B cell (primary cell): ENCODE results near the gene POMGNT1. TPM values are rescaled to one million over a fixed set of nuclear protein-coding genes. Genes with fewer than 3 reads are reported as not detected.

Experiments
- ATAC-seq: fragments of 200-7000 bp; cut with Tn5 transposase; one replicate; pipeline ENCODE4 v1.10.0; 2021; ENCODE audit warnings: low read depth, mild to moderate bottlenecking, moderate number of reproducible peaks, moderate library complexity
- CTCF ChIA-PET: fragments of 350-600 bp; sonication (Branson Sonifier 250); formaldehyde crosslinking; loops from one replicate; lab custom pipeline; 2021; ENCODE audit warnings: antibody characterized with exemption, inconsistent platforms; lab: Charles Lee
- POLR2A ChIA-PET: fragments of 350-600 bp; sonication (Branson Sonifier 250); formaldehyde crosslinking; loops from one replicate; lab custom pipeline; 2021; ENCODE audit warnings: antibody characterized with exemption; lab: Charles Lee
- DNase-seq: peaks from one replicate; pipeline ENCODE4 v3.0.0; 2013
- H2AFZ ChIP-seq: 2 replicates; pipeline ENCODE4 v1.6.1; 2012; ENCODE audit warnings: mild to moderate bottlenecking, low read depth, low read length; ENCODE audit not compliant: insufficient read depth, poor library complexity, severe bottlenecking
- H3K27ac ChIP-seq, 2 donors: 1 replicate in 1 of 2; 2 replicates in 1 of 2; pipeline ENCODE4 v1.5.1; 2012 to 2013; ENCODE audit warnings: low read length in 2 of 2, mild to moderate bottlenecking in 2 of 2, moderate library complexity in 1 of 2
- H3K27me3 ChIP-seq, 4 experiments: fragments of 200-600 bp in 1 of 4; sonication (generic) in 1 of 4; replicated peaks in 1 of 4; 1 replicate in 2 of 4; 2 replicates in 2 of 4; pipeline versions ENCODE4 v1.6.1 to v1.7.0; 2013 to 2016; ENCODE audit warnings: low read length in 3 of 4, mild to moderate bottlenecking in 2 of 4, mixed read lengths in 1 of 4, moderate library complexity in 1 of 4; ENCODE audit not compliant: insufficient read depth in 4 of 4, control insufficient read depth in 3 of 4; ENCODE audit errors: control extremely low read depth in 1 of 4
- H3K36me3 ChIP-seq, 2 experiments: replicated peaks in 1 of 2; 1 replicate in 1 of 2; 2 replicates in 1 of 2; pipeline versions ENCODE4 v1.6.1 to v1.7.1; 2013; ENCODE audit warnings: low read length in 1 of 2; ENCODE audit not compliant: insufficient read depth in 2 of 2, control insufficient read depth in 1 of 2; ENCODE audit errors: control extremely low read depth in 1 of 2, extremely low read depth in 1 of 2
- H3K4me1 ChIP-seq, 2 donors: fragments of 200-600 bp in 1 of 2; sonication (generic) in 1 of 2; 1 replicate in 1 of 2; 2 replicates in 1 of 2; pipeline versions ENCODE4 v1.5.1 to v1.6.1; 2013 to 2017; ENCODE audit warnings: low read length in 2 of 2; ENCODE audit not compliant: control insufficient read depth in 2 of 2, insufficient read depth in 2 of 2
- H3K4me2 ChIP-seq: replicated peaks from 2 replicates; pipeline ENCODE3; 2012; ENCODE audit warnings: mild to moderate bottlenecking, low read depth, low read length; ENCODE audit not compliant: poor library complexity, severe bottlenecking
- H3K4me3 ChIP-seq, 5 experiments: fragments of 200-600 bp in 1 of 5; sonication (generic) in 1 of 5; 1 replicate in 3 of 5; 2 replicates in 2 of 5; pipeline versions ENCODE4 v1.5.1 to v1.7.0; 2011 to 2016; ENCODE audit warnings: low read length in 4 of 5, mild to moderate bottlenecking in 4 of 5, low read depth in 2 of 5, control low read depth in 1 of 5, moderate library complexity in 1 of 5; ENCODE audit not compliant: insufficient read depth in 1 of 5; ENCODE audit errors: control extremely low read depth in 1 of 5, extremely low read depth in 1 of 5
- H3K79me2 ChIP-seq: fragments of 200-600 bp; sonication (generic); one replicate; pipeline ENCODE4 v1.6.0; 2016; ENCODE audit warnings: low read length; ENCODE audit not compliant: control insufficient read depth, insufficient read depth
- H3K9ac ChIP-seq: fragments of 200-600 bp; sonication (generic); 2 replicates; pipeline ENCODE4 v1.6.1; 2017; ENCODE audit warnings: mild to moderate bottlenecking, low read length, moderate library complexity
- H3K9me3 ChIP-seq, 3 donors: one replicate each; pipeline versions ENCODE4 v1.6.1 to v1.7.1; 2013; ENCODE audit warnings: low read length in 2 of 3; ENCODE audit not compliant: control insufficient read depth in 2 of 3, insufficient read depth in 1 of 3; ENCODE audit errors: control extremely low read depth in 1 of 3
- H4K20me1 ChIP-seq: 2 replicates; pipeline ENCODE4 v1.6.0; 2012; ENCODE audit warnings: mild to moderate bottlenecking, low read length; ENCODE audit not compliant: insufficient read depth, control insufficient read depth, poor library complexity, severe bottlenecking
- H3K27ac Mint-ChIP-seq: one replicate; pipeline ENCODE4 v1.8.0; 2021; ENCODE audit warnings: mixed read lengths
- H3K27me3 Mint-ChIP-seq: one replicate; pipeline ENCODE4 v1.8.0; 2021; ENCODE audit warnings: mixed read lengths
- H3K4me1 Mint-ChIP-seq: one replicate; pipeline ENCODE4 v1.8.0; 2021; ENCODE audit warnings: mixed read lengths
- H3K4me3 Mint-ChIP-seq: one replicate; pipeline ENCODE4 v1.8.0; 2021; ENCODE audit warnings: mixed read lengths
- H3K9me3 Mint-ChIP-seq: one replicate; pipeline ENCODE4 v1.8.0; 2022; ENCODE audit warnings: mixed read lengths; ENCODE audit not compliant: insufficient read depth
- EZH2 ChIP-seq: IDR thresholded peaks from 2 replicates; pipeline ENCODE4 v1.6.1; 2012; ENCODE audit warnings: borderline replicate concordance, low read depth, mild to moderate bottlenecking, moderate library complexity, low read length; ENCODE audit not compliant: insufficient read depth, poor library complexity, severe bottlenecking
- WGBS: methylation state at CpG from one replicate; pipeline ENCODE4 v1.1.5; 2013; ENCODE audit warnings: missing lambda C conversion rate; ENCODE audit not compliant: insufficient coverage; 5-methylcytosine and 5-hydroxymethylcytosine counted together
- intact Hi-C: fragments of 100-400 bp; cut with micrococcal nuclease; formaldehyde crosslinking; loops from one replicate; pipeline ENCODE4 v1.10.0; 2022
- polyA plus RNA-seq: library from polyadenylated mRNA; depleted of rRNA; stranded (reverse); fragments of >200 nt; gene quantifications from 2 replicates; pipeline ENCODE4 v1.2.3, GENCODE V29; 2012
- total RNA-seq, 2 donors: library from RNA; stranded (reverse); fragments of 120-200 nt in 1 of 2; gene quantifications; 1 replicate in 1 of 2; 2 replicates in 1 of 2; pipeline versions ENCODE4 v1.2.3 to v1.2.4, GENCODE V29; 2013 to 2022
- TF ChIP-seq, protein P1 (sequence below): fragments of 200-600 bp; IDR thresholded peaks from one replicate; pipeline ENCODE4 v1.8.0; 2022; ENCODE audit warnings: antibody characterized with exemption, mild to moderate bottlenecking

Gene POMGNT1
- total and polyA plus RNA-seq, 2 donors (not counting 1 experiment from before 2014, with no cell fraction given), result 32.6 to 51.0 TPM

DNA sequence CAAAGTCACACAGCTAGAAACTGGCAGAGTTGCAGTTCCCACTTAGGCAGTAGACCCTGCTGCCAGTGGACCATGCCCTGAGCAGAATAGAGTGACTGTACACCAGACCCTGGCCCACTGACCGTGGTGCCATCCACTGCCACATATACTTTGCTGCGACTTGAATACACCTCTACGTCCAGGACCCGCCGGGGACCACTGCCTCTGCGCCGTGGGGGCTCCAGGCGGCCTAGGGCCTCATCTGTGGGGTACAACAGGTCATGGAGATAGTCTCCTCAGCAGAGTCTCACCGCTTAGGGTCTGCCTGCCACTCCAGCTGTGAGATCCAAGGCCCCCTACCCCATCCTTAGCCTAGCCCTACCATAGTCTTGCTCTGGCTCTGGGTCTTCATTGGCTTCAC lies 1.6 kb downstream of the POMGNT1 start:
- Mint-ChIP-seq H3K27me3 (no peaks in the 10 kb centered on the region), H3K4me3 (peak overlapping the region; percentile 88), H3K27ac (no peak overlapping the region), H3K4me1 (peaks cover 20% of the 10 kb centered on the region), H3K9me3 (no peaks in the 10 kb centered on the region)
- POLR2A ChIA-PET, result no interaction called here
- Histone ChIP-seq H3K4me1 (peaks cover 12 to 22% of the 10 kb centered on the region in 2 donors), H3K27me3 (no peaks in the 10 kb centered on the region), H4K20me1 (no peaks in the 10 kb centered on the region), H2AFZ (no peak overlapping the region), H3K9ac (no peak overlapping the region), H3K4me2 (no peak overlapping the region), H3K36me3 (peaks cover 0 to 32% of the 10 kb centered on the region in 2 experiments), H3K9me3 (no peaks in the 10 kb centered on the region), H3K79me2 (peaks cover 9% of the 10 kb centered on the region), H3K27ac (no peak overlapping the region), H3K4me3 (no peak overlapping the region)
- ATAC-seq (no peak), DNase-seq (no peak)
- intact Hi-C loops, result loop anchor here (5.0 kb wide), 1 partner anchor 509 kb away; the partner anchor contains the start of genes GPBP1L1 and TMEM69
- 97% methylated on average over 9 of the region's 9 CpGs for WGBS
- TF ChIP-seq EZH2, result no peak
- TF ChIP-seq, protein P1, sequence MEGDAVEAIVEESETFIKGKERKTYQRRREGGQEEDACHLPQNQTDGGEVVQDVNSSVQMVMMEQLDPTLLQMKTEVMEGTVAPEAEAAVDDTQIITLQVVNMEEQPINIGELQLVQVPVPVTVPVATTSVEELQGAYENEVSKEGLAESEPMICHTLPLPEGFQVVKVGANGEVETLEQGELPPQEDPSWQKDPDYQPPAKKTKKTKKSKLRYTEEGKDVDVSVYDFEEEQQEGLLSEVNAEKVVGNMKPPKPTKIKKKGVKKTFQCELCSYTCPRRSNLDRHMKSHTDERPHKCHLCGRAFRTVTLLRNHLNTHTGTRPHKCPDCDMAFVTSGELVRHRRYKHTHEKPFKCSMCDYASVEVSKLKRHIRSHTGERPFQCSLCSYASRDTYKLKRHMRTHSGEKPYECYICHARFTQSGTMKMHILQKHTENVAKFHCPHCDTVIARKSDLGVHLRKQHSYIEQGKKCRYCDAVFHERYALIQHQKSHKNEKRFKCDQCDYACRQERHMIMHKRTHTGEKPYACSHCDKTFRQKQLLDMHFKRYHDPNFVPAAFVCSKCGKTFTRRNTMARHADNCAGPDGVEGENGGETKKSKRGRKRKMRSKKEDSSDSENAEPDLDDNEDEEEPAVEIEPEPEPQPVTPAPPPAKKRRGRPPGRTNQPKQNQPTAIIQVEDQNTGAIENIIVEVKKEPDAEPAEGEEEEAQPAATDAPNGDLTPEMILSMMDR, result no peak
- CTCF ChIA-PET, result interaction anchor here (1.2 kb wide), 1 partner anchor 12 kb away, joined by 3 read pairs; no protein-coding TSS in a partner anchor

DNA sequence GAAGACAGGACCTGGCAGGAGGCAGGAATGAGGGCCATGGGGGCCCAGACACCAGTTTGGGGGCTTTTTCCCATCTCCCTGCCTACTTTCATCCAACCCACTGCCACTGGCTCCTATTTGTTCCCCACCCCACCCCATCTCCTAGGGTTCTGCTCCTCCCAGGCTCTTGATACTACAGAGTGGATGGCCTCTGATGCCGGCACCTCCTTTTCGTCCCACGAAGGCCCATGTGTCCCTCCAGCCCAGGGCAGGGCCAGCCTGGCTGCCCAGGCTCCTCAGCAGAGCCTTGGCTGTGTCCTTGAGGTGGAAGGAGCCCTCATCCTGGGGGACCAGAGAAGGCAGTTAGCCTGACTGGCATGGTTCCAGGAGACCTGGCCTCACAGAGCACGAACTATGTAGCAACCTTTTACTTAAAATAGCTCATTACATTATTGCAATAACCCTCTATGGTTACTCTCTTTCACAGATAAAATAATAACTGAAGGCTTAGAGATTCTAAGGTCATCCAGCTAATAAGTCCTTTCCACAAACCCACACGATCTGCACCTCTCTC lies 3.5 kb downstream of the POMGNT1 start:
- ATAC-seq, result no peak
- intact Hi-C loops, result loop anchor here (5.0 kb wide), 1 partner anchor 507 kb away; the partner anchor contains the start of genes GPBP1L1 and TMEM69
- Mint-ChIP-seq H3K4me3 (no peak overlapping the region), H3K27me3 (no peaks in the 10 kb centered on the region), H3K9me3 (no peaks in the 10 kb centered on the region), H3K27ac (no peak overlapping the region), H3K4me1 (peaks cover 17% of the 10 kb centered on the region)
- no peaks in the 10 kb centered on the region for H3K27me3 ChIP-seq
- DNase-seq, result no peak
- 97% methylated on average over 4 of the region's 5 CpGs for WGBS
- no peaks in the 10 kb centered on the region for H4K20me1 ChIP-seq
- no peaks in the 10 kb centered on the region for H3K9me3 ChIP-seq
- ChIA-PET CTCF (interaction anchor here (0.6 to 1.5 kb wide), 2 partner anchors 29 to 531 kb away, joined by 3 read pairs; no protein-coding TSS in a partner anchor), POLR2A (interaction anchor here (0.6 kb wide), 1 partner anchor 12 kb away, joined by 5 read pairs; no protein-coding TSS in a partner anchor)
- peaks cover 0 to 40% of the 10 kb centered on the region in 2 experiments for H3K36me3 ChIP-seq
- H3K4me2 ChIP-seq, result no peak overlapping the region
- no peak overlapping the region for H3K27ac ChIP-seq
- peaks cover 12 to 22% of the 10 kb centered on the region in 2 donors for H3K4me1 ChIP-seq
- H2AFZ ChIP-seq, result no peak overlapping the region
- H3K4me3 ChIP-seq, result no peak overlapping the region
- H3K79me2 ChIP-seq, result peaks cover 9% of the 10 kb centered on the region
- TF ChIP-seq EZH2, result no peak
- TF ChIP-seq, protein P1, result no peak
- H3K9ac ChIP-seq, result no peak overlapping the region
